GM12873 (cell line): ENCODE results near the gene MICAL3.

Experiments used
- TF ChIP-seq, protein P1 (sequence below): IDR thresholded peaks from 2 replicates; pipeline ENCODE4 v1.5.1; 2012; ENCODE audit warnings: low read depth, mild to moderate bottlenecking, moderate library complexity, low read length, control low read depth; ENCODE audit not compliant: insufficient read depth; ENCODE audit errors: missing control alignments

Gene MICAL3

DNA sequence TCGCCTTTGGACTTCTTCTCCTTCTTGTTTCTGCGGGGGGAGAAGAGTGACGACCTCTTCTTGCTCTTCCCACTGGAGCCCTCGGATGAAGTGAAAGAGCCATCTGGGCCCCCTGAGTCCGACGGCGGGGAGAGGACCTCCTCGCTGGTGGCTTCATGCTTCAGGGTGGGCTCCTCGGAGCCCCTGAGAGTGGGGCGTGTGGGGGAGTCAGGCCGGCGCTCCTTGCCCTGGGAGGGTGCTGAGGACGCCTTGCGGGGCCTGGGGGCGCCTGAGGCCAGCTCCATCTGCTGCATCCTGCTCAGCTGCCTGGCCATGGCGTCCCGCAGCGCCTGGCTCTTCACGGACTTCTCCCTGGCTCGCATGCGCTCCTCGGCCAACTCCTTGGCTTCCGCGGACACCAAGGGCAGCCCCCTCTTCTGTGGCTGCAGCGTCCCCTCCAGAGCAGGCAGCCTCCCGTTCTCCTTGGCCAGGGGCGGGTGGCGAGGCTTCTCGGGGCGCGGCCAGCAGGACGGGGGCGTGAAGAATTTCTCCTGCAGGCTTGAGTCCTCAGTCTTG lies 206.8 kb downstream of the MICAL3 start:
- TF ChIP-seq, protein P1, sequence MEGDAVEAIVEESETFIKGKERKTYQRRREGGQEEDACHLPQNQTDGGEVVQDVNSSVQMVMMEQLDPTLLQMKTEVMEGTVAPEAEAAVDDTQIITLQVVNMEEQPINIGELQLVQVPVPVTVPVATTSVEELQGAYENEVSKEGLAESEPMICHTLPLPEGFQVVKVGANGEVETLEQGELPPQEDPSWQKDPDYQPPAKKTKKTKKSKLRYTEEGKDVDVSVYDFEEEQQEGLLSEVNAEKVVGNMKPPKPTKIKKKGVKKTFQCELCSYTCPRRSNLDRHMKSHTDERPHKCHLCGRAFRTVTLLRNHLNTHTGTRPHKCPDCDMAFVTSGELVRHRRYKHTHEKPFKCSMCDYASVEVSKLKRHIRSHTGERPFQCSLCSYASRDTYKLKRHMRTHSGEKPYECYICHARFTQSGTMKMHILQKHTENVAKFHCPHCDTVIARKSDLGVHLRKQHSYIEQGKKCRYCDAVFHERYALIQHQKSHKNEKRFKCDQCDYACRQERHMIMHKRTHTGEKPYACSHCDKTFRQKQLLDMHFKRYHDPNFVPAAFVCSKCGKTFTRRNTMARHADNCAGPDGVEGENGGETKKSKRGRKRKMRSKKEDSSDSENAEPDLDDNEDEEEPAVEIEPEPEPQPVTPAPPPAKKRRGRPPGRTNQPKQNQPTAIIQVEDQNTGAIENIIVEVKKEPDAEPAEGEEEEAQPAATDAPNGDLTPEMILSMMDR = no peak

DNA sequence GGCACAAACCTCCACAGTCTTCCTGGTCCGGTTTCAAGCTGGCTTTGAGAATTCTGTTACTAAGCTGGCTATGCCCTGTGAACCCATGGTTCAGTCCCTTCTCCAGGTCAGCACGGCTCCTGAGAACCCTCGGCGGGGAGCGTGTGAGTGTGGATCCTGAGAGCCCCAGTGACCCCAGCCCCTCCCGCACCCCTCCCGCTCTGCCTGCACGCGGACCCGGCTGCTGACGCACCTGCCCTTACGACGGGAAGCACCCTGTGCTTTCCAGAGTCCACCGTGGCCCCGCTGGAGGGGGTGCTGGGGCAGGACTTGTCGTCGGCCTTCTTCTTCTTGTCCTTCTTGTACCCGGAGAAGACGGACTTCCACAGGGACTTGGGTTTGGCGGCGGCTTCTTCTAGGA lies 207.3 kb downstream of the MICAL3 start:
- TF ChIP-seq, protein P1 = no peak

DNA sequence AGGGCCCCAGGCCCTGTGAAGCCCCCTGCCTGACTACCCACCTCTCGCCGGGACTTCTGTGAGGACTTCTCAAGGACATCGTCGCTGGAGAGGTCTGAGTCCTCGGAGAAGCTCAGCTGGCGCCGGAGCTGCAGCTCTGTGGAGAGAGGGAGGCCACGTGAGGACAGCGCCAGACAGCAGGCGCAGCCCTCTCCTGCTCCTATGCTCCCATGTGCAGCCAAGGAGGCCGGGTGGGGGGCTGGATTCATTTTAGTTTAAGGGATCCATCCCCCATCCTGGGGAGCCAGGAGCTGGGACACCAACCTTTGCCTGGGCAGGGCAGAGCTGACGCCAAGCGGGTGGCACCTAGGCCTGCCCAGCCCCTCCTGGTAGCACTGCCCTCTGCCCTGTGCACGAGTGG lies 207.7 kb downstream of the MICAL3 start:
- TF ChIP-seq, protein P1 = no peak

DNA sequence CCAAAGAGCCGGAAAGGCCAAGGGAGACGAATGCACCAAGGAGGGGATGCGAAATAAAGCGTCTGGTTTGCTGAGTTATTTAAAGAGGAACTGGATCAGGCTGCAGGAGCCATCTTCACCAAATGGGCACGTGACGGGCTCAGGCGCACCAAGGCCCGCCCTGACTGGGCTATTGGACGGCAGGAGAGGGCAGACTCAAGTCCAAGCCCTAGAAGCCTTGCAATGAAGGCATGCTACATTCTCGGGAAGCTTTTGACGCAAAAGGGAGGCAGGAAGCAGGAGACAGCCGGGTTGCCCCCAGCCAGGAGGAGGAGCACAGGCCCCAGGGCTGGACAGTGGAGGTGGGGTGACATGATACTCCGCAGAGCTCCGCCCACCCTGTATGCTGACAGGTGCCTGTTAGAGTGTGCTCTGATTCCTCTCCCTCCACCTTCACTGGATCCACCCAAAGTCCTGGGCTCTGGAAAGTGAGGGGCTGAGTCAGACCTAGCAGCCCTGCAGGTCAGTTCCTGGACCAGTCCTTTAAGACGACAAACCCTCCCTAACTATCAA lies 208.6 kb downstream of the MICAL3 start:
- TF ChIP-seq, protein P1 = no peak

DNA sequence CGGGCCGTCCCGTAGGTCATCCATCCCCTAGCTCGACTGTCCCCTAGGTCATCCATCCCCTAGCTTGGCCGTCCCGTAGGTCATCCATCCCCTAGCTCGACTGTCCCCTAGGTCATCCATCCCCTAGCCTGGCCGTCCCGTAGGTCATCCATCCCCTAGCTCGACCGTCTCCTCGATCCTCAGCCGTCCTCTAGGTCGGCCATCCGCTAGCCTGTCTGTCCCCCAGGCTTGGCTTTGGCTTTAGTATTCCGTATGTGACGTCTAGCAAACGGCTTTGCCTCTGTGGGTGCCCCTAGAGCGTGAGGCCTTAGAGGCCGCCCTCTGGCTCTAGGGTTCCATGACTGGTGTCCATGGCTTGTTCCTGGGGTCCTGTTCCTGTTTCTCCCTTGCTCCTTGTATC lies 209.5 kb downstream of the MICAL3 start:
- TF ChIP-seq, protein P1 = no peak

DNA sequence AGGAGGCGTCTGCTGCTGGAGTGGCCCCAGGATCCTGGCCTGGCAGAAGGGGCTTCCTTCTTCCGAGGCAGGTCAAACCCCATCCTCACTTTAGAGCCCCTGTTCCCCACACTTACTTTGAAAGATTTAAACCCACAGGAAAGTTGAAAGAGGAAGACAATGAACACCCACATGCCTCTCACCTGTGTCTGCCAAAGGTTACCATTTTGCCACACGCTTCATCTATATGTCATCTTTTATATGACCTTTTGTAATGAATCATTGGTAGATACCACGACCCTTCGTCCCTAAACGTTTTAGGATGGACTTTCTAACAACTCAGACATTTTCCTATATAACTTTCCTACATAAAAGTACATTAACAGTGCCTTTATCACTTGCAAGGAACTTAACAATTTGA lies 210.3 kb downstream of the MICAL3 start:
- TF ChIP-seq, protein P1 = no peak

DNA sequence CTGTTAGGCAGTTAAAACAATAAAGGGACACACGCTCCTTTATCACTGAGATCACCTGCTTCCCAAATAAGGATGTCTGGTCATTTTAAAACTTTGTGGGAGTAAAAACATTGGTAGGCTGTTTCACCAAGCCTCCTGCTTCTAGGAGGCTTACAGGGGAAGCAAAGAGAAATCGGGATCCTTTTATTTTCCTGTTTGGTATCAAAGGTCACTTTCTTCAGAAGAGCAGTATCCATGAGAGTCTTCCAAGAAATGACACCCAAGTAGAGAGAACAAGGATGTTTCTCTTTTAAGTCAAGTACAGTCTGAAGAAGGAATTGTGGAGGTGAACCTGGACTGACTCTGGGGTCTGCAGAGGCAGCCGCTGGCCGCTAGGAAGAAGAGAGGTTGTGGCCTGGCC lies 213.2 kb downstream of the MICAL3 start:
- TF ChIP-seq, protein P1 = no peak
